NCI-H2227 (cell line): ENCODE results near the gene ARFGAP1.
A peak's percentile ranks its signal among the peaks of the same experiment; 100 is the strongest.

ENCODE experiments used
- DNase-seq: peaks from one replicate; lab custom pipeline; 2025; ENCODE audit not compliant: unreplicated experiment; lab: John Stamatoyannopoulos, UW

ARFGAP1 gene

DNA sequence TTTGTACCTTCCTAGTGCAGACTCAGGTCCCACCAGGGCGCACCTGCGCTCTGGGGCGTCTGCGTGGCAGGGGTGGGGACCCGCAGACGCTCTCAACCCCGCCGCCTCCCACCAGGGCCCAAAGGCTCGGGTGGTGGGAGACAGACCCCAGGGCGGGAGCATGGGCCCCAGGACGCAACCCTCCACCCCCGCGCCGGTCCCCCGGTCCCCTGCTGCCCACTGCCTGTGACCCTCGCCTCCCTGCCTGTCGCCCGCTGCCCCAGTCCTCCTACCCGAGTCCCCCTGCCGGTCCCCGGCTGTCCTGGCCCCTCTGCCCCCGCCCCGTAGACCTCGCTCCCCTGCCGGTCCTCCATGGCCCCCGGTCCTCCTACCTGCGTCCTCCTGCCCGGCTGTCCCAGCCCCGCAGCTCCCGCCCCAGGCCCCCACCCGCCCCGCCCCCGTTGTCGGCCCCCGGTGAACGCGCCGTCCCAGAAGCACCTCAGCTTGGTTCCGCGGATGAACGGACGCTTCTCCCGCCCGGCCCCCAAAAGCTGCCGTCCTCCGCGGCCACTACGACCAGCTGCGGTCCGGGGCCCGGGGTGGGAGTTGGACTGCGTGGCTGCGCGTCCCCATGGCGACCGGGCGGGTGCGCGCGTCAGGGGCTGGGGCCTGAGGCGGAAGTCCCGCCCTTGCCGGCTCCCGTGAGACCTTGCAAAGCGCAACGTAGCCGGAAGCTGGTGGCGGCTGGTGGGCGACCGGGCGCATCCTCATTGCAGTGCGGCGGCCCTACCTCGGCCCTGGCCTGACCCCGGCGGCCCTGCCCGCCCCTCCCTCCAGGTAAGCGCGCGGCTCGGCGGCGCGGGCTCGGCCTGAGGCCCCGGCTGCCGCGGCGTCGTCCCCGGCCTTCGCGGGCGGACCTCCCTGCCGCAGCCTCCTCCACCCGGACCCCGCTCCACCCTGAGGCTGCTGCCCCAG, at the start of gene ARFGAP1:
ARFGAP1 (plus strand) TSS at position 709 of the 954 bp plus-strand sequence. CDS start 2,768 bp downstream, outside the sequence.
- DNase-seq, result peak; percentile 94

DNA sequence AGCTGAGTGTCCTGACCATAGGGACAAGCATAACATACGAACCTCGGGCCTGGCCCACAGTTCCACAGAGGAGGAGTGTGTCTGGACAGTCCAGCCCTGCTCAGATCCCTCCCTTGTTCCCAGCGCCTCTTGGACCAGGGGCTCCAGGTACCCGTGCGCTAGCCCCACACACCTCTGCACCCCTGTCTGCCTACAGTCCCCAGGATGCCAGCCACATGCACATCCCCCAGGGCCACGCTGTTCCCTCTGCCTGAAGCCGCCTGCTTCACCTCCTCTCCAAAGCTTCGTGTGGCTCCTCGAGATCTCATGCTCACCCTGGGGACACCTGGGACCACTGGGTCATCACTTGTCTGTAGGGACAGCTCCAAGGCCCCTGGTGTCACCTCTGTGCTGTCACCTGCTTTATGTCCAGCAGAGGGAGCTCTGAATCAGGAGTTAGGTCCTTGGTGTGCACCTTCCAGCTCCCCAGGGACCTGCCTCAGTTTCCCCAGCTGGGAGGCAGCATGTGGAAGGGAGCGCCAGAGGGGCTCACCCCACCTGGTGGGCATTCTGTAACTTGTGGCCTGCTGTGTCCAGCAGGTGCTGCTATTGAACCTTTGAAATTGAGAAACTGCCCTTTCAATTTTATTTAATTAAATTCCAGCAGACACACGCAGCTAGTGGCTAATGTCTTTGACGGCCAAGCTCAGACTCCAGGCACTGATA, 49.3 kb upstream of the ARFGAP1 start:
- DNase-seq, result peak; percentile 71

DNA sequence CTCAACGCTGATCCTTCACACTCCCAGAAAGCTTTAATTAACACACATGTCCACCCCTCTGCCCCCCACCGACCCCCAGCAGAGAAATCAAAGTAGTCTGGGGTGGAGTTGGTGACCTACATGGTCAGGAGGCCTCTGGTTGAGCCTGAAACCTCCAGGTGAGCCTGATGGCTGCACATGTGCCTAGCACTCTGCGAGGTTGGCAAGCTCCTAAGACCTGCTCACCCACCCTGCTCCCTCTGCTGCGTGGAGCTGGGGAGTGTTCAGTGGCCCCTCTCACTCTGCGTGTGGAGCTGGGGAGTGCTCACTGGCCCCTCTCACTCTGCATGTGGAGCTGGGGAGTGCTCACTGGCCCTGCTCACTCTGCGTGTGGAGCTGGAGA, 48.8 kb upstream of the ARFGAP1 start:
- DNase-seq, result no peak

DNA sequence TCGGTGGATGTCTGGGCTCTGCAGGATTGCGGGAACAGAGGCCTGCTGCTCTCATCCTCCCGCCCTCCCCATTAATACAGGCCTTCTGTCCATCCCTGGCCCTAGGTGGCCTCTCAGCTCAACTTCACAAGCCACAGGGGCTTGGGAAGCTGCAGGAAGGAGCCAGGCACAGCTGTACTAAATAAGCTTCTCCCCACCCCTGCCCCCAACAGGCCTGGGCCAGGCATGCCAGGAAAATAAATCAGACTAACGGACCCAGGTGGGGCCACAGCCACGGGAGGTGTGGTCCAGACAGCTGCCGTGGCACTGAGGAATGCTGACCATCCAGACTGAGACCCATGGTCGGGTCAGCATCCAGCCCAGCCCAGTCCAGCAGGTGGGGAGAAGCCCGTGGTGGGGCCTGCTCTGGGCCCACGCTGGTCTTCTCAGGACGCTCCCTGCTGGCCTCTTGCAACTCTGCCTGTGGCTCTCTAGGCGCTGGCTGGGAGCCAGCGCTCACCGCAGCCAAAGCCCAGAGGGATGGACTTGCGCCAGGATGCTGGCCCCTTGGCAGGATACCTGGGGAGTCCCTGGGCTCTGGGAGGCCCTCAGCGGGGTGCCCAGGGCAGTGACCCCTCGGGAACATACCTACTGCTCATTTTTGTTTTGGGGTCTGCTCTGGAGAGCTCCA, 48.1 kb upstream of the ARFGAP1 start:
- peak; percentile 73 for DNase-seq

DNA sequence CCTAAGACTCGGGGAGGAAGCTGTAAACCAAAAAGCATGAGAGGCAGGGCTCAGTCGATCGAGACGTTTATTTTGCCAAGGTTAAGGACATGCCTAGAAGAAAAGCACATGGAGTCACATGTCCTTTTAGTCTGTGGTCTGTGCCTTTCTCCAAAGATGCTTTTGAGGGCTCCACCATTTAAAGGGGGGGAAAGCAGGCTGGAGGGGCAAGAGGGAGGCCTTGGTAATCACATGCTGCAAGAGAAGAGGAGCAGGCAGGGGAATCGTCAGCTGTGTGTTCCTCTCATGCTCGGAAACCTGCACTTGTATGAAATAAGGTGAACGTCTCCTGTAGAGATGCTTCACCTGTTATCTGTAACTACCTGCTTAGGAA, 47.5 kb upstream of the ARFGAP1 start:
- DNase-seq, result peak; percentile 44

DNA sequence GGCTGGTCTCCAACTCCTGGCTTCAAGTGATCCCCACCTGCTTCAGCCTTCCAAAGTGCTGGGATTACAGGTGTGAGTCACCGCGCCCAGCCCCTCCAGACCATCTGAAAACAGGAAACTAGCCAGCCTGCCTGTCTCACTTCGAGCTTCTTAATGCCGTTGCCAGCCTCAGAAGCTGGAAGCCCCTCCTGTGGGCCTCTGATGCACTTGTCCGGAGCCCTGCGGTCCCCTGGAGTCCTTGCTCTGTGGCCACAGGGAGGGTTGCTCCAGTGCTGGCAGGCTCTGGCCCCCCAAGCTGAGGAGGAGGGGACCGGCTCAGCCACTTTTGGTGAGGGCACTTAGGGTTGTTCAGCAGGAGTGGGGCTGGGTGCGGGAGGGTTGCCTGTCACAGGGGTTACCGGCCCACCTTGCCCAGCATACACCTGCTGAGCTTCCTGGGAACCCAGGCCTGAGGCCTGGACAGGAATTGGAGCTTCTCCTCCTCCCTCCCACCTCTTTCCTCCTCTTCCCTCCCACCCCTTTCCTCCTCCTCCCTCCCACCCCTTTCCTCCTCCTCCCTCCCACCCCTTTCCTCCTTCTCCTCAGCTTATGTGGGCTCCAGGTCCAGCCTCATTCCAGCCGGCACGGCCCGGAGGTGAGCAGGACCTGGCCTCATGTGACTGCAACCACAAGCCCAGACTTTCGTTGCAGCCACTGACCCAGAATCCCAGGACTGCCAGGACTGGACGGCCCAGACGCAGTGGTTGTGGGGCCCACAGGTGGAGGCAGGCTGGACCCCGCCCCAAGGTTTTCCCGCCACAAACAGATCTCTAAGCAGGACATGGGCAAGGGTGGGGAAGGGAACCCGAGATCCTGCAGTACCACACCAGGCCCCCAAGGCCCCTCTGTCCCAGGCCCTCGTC, 46.3 kb upstream of the ARFGAP1 start:
- DNase-seq, result no peak

DNA sequence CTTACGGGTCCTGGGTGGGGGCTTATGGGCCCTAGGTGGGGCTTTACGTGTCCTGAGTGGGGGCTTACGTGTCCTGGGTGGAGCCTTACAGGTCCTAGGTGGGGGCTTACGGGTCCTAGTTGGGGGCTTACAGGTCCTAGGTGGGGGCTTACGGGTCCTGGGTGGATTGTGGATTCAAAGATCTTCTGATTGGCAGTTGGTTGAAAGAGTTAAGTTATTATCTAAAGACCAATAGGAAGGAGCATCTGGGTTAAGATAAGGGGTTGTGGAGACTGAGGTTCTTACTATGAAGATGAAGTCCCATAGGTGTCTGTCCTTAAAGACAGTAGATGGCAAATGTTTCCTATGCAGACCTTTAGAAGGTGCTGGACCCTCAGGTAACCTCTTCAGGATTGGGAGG, 45.4 kb upstream of the ARFGAP1 start:
- no peak for DNase-seq

DNA sequence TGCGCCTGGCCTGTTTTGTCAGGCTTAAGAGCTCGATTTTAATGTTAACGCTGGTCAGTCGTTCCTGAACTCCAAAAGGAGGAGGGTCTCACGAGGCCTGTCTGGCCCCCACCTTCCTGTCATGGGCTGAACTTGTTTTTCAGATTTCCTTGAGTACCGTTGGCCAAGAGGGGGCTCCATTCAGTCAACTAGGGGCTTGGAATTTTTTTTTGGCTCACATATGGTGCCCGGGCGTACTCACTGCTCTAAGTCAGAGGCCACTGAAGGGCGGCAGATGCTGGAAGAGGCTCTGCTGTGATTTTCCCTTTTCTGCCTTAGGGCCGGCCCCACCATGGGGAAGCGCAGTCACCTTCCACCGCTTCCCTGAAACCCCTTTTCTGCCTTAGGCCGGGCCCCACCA, 43.8 kb upstream of the ARFGAP1 start:
- DNase-seq, result no peak

DNA sequence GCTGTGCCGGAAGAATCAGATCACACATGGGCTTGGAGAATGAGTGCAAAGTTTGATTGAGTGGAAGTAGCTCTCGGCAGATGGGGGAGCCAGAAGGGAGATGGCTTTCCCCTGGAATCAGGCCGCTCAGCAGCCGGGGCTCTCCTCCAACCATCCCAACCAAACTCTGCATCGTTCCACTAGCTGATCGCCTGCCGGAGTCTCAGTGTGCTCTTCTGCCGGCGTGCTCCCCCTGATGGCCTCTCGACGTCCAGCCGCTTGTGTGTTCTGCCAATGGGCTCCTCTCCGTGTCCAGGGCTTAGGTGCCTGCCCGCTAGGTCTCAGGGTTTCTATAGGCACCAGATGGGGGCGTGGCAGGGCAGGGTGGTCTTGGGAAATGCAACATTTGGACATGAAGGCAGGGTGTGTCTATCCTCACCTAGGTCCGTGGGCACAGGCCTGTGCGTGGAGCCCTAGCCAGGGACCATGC, 41.8 kb upstream of the ARFGAP1 start:
- DNase-seq, result peak; percentile 73

DNA sequence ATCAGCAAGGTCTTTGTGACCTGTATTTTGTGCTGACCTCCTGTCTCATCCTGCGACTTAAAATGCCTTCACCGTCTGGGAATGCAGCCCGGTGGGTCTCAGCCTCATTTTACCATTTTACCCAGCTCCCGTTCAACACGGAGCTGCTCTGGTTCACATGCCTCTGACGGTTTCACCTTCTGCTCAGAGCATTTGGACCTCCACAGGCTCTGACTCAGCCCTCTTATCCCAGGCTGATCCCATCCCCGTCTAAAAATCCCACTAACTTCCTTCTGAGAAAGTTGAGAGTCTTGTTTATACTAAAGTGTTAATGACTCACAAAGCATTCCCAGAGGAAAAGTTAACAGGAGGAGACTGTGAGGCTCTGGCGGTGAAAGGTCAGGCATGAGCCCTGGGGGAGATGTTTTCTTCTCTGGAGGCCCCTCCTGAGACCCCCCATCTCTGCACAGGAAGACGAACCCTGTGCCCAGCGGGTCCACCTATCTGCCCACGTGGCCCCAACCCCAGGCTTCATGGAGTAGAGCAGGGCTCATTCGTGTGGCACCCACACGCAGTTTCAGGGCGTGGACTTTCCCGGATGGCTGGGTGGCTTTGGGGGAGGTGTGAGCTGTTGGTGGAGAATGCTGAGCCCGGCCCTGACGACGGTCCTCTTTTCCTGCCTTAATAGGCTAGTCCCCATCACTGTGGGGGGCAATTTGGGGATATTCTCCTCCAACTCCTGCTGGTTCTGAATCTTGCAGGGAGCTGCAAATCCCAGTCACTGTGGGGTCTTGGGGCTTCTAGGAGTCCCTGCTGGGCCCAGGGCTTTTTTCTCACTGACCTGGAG, 40.2 kb upstream of the ARFGAP1 start:
- DNase-seq, result no peak

DNA sequence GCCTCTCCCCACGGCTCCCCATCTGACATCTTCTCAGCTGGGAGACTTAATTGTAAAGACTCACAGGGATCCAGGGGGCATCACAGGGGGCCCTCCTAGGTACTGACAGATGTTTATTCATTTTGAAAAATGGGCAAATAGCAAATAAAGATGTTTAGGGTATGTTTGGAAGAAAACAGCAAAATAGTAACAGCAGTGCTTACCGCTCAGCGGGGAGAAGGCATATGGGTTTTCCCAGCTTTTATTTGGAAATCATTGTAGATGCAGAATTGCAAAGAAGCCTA, 39.6 kb upstream of the ARFGAP1 start:
- no peak for DNase-seq

DNA sequence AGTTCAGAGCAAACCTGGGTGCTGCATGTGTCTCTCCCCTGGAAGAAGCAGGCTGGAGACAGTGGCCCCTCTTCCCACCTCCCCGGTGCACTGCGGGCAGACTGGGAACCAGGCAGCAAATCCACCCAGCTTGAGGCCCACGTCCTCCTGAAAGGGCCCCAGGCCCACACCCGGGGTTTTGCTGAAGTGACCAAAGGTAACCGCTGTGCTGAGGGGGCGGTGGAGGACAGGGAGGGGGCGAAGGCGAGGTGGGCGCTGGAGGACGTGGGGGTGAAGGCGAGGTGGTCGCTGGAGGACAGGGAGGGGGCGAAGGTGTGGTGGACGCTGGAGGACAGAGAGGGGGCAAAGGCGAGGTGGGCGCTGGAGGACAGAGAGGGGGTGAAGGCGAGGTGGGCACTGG, 38.7 kb upstream of the ARFGAP1 start:
- DNase-seq, result no peak

DNA sequence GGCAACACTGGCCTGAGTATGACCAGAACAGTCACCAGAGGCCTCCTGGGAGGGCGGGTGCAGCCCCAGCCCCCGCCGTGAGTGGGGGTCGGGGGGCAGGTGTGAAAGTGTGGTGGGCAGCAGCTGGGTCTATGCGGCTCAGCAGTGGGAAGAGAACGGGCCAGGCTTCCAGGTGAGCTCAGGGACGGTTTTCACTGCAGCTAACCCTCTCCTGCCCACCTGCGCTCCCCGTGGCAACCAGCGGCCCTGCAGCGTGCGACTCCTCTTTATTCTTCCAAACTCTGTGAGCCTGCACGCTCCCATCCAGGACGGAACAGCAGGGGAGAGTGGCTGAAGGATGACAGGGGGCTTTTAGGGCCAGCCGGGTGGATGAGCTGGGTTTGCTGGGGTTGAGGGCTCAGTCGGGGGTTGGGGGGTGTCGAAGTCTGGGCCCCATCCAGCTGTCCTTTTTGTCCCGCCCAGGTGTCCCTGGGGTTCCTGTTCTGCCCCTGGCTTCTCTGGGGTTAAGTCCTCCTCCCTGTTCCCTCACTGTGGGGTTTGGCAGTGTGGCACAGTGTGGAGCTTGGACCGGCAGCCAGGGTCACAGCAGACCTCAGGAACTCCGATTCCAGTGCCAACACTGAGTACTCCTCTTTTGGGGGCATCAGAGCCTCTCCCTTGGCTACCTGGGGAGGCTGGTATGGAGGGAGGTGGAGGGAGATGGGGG, 37.8 kb upstream of the ARFGAP1 start:
- DNase-seq, result peak; percentile 32

DNA sequence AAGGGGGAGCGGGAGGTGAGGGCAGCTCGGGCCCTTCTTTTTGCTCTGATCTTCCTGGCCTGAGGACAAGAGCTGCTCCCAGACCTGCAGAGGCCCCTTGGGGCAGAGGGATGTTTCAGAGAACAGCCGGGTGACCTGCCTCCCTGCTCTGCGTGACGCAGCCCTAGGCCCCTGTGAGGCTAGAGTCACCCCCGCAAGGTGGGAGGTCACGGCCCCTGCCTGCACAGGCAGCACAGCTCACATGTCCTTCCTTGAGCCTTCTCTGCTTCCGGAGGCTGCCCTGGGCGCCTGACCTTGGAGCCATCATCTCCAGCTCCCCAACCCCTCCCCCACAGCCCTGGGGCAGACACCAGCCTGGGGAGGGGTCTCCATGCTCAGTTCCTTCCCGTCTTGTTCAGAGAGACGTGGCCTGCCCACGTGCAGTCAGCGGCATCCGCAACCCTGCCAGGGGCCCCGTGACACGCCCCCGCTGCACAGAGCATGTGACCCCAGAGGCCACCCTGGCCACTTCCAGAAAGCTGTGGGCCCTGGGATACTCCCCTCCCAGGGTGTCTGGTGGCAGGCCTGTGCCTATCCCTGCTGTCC, 37.1 kb upstream of the ARFGAP1 start, which contains the start of gene BIRC7:
BIRC7 (plus strand) TSS at position 507 of the 585 bp plus-strand sequence. CDS start 192 bp downstream, outside the sequence.
- DNase-seq, result no peak

DNA sequence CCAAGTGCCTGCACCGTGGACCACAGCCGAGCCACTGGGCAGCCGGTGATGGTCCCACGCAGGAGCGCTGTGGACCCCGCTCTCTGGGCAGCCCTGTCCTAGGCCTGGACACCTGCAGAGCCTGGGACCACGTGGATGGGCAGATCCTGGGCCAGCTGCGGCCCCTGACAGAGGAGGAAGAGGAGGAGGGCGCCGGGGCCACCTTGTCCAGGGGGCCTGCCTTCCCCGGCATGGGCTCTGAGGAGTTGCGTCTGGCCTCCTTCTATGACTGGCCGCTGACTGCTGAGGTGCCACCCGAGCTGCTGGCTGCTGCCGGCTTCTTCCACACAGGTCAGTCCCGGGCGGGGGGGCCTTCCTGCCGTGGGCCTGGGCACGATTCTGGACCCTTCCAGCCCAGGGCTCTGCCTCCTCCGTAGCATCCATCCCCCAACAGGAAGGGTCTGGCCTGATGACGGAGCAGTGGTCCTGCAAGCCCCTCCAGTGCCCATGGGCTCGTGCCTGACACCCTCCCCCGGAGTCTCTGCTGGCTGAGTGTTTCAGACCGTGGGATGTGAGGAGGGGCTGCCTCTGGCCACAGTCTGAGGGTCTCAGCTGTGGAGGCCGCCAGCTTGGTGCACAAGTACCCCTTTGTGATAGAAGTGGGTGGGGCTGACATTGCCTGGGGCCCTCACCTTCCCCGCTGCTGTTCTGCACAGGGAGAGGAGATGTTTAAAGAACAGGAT, 36.3 kb upstream of the ARFGAP1 start:
- no peak for DNase-seq

DNA sequence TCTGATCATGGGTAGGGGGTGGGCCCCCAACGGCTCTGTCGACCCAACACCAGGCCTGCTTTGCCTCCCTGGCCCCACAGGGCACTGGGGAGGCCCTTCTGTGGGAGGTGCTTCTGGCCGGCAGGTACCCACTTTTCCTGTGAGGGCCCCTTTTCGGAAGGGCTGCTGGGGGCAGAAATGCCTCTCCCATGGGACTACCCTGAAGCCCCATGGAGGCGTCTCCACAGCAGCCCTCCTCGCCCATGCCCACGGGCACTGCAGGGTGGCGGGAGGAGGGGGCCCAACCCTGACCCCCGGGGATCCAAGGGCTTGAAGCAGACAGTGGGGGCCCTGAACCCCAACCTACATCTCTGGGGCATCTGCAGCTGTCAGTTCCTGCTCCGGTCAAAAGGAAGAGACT, 34.6 kb upstream of the ARFGAP1 start:
- DNase-seq, result no peak

DNA sequence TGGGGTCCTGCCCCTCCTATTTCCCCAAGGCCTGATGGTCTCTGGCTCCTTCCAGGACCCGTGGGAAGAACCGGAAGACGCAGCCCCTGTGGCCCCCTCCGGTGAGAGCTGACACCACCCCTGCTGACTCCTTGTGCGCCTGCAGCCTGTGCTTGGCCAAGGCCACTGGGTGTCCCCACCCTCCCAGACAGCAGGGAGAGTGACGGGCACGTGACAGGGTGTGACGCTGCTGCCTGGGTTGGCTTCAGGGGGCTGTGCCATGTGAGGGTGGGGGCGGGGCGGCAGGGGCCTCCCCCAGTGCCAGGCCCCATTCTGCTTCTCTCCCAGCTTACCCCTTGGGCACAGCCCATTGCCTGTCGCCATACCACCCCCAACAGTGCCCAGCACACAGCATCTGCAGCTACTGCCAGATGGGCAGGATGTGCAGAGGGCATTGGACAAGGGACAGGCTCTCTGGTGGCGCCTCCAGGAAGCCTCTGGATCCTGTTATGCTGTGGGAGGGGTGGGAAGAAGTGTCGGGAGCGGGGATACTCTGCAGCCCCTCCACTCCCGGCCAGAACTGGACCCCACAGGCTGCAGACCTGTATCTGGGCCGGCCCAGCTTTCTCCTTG, 34.0 kb upstream of the ARFGAP1 start:
- DNase-seq, result no peak

DNA sequence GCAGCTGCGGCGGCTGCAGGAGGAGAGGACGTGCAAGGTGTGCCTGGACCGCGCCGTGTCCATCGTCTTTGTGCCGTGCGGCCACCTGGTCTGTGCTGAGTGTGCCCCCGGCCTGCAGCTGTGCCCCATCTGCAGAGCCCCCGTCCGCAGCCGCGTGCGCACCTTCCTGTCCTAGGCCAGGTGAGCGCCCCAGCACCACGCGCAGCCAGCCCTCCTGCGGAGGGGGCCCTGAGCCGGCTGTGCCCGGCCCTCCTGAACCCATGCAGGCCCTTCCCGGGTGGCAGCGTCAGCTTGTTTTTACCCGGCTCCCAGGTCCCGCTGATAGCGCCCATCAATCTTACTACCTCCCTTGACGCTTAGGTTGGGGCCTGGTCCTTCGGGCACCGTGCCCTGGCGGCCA, 33.2 kb upstream of the ARFGAP1 start:
- DNase-seq, result no peak
